Hematopoietic multipotent progenitor cell treated with erythropoietin and hydrocortisone succinate and interleukin-3 and kit ligand, for 4 days (in vitro differentiated cells): ENCODE results near the gene HAP1.
A peak's percentile ranks its signal among the peaks of the same experiment; 100 is the strongest.
"Not testable (repeated sequence)": the region's sequence is repeated elsewhere in the genome, so short reads cannot be mapped to it uniquely, and the experiment has no call there.

Source experiments
- DNase-seq: peaks from one replicate; pipeline ENCODE4 v3.0.0-alpha.2; 2015

HAP1 gene

GRCh38 chr17:41734139-41734948 is at the start of gene HAP1:
TSS of gene HAP1 (minus strand) at chr17:41734643. CDS start at chr17:41734634, 9 bp downstream.
- no peak for DNase-seq

- DNase-seq, result no peak
These were observed 47.7 kb upstream of the HAP1 start for GRCh38 chr17:41782142-41782541.

GRCh38 chr17:41781404-41782110 is 47.1 kb upstream of the HAP1 start:
- DNase-seq, result peak; percentile 33

GRCh38 chr17:41779954-41780353 is 45.5 kb upstream of the HAP1 start:
- DNase-seq, result no peak

- peak; percentile 51 for DNase-seq
These were observed 43.2 kb upstream of the HAP1 start for GRCh38 chr17:41777574-41778188.

GRCh38 chr17:41777157-41777573 is 42.7 kb upstream of the HAP1 start:
- DNase-seq, result no peak

- not testable (repeated sequence) for DNase-seq
These were observed 41.9 kb upstream of the HAP1 start for GRCh38 chr17:41776262-41776900.

- DNase-seq, result no peak
These were observed 41.2 kb upstream of the HAP1 start for GRCh38 chr17:41775394-41776226.

GRCh38 chr17:41773731-41774193 is 39.3 kb upstream of the HAP1 start:
- DNase-seq, result no peak

GRCh38 chr17:41773190-41773588 is 38.7 kb upstream of the HAP1 start:
- DNase-seq, result no peak

GRCh38 chr17:41772586-41773189 is 38.2 kb upstream of the HAP1 start:
- DNase-seq, result no peak

GRCh38 chr17:41772218-41772585 is 37.8 kb upstream of the HAP1 start:
- DNase-seq, result no peak

GRCh38 chr17:41771389-41772206 is 37.2 kb upstream of the HAP1 start:
- no peak for DNase-seq

- DNase-seq, result no peak
These were observed 35.5 kb upstream of the HAP1 start for GRCh38 chr17:41769985-41770384.

- no peak for DNase-seq
These were observed 35.0 kb upstream of the HAP1 start for GRCh38 chr17:41769346-41769862.

GRCh38 chr17:41768682-41769288 is 34.3 kb upstream of the HAP1 start:
- DNase-seq, result no peak

GRCh38 chr17:41767324-41768042 is 33.0 kb upstream of the HAP1 start:
- no peak for DNase-seq

GRCh38 chr17:41766135-41766534 is 31.7 kb upstream of the HAP1 start:
- DNase-seq, result no peak

- DNase-seq, result no peak
These were observed 28.9 kb upstream of the HAP1 start for GRCh38 chr17:41763327-41763726.

- DNase-seq, result no peak
These were observed 28.4 kb upstream of the HAP1 start for GRCh38 chr17:41762841-41763240.
